Suprapubic skin (tissue), 4 donors: Measurements from ENCODE around the gene CC2D1B.

Source experiments
- CTCF ChIP-seq, 2 donors: fragments of 200-600 bp in 1 of 2; fragments of 450-650 bp in 1 of 2; sonication (generic) in 1 of 2; IDR thresholded peaks; one replicate each; pipeline ENCODE4 v1.5.1; 2016 to 2019; ENCODE audit warnings: antibody characterized with exemption in 2 of 2, mild to moderate bottlenecking in 1 of 2, moderate library complexity in 1 of 2
- EP300 ChIP-seq: sonication (generic); formaldehyde crosslinking; IDR thresholded peaks from one replicate; pipeline ENCODE4 v1.6.1; 2017; ENCODE audit warnings: antibody characterized with exemption
- POLR2A ChIP-seq, 2 donors: fragments of 450-650 bp; IDR thresholded peaks; one replicate each; pipeline ENCODE4 v1.6.1; 2017; ENCODE audit warnings: antibody characterized with exemption in 2 of 2, mild to moderate bottlenecking in 2 of 2, moderate library complexity in 2 of 2
- POLR2AphosphoS5 ChIP-seq, 3 donors: sonication (generic); formaldehyde crosslinking; IDR thresholded peaks; one replicate each; pipeline ENCODE4 v1.6.1; 2017; ENCODE audit warnings: antibody characterized with exemption in 3 of 3

DNA sequence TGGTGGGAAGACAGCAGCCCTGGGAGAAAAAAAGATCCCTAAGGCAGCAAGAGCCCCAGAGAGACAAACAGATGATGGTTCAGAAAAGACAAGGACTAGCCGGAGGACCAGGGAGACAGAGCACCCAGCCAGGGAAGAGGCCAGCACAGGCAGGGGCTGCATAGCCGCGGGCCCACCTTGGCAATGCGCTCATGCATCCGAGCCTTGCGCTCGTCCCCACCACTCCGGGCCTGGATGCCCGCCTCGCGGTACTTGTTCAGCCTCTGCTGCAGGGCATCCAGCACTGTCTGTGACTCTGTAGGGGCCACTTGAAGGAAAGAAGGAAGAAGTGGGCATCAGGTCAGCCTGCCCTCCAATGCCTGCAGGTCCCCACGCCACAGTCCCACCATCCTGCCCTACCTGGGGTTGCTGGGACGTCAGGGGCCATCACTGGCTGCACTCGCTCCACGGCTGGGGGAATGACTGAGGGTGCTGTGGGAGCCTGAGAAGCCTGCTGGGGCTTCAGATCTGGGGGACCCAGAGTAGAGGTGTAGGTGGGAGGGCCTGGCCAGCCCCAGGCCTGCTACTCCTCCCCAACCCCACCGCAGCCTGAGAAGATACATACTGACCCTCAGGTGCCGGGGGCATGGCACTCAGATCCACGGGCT is 7.0 kb downstream of the CC2D1B start:
- TF ChIP-seq EP300 (no peak), CTCF (IDR thresholded peaks at IDR 0.05) (no peak), POLR2AphosphoS5 (IDR thresholded peaks at IDR 0.05) (no peak), POLR2A (IDR thresholded peaks at IDR 0.05) (no peak)
